ENCODE measurements around the gene KCNK7. TPM values are rescaled to one million over a fixed set of nuclear protein-coding genes. Genes with fewer than 3 reads are reported as not detected.

Gene KCNK7
- total RNA-seq, 4 donors from 2014 or later: 1.2 TPM; not detected in 3

DNA sequence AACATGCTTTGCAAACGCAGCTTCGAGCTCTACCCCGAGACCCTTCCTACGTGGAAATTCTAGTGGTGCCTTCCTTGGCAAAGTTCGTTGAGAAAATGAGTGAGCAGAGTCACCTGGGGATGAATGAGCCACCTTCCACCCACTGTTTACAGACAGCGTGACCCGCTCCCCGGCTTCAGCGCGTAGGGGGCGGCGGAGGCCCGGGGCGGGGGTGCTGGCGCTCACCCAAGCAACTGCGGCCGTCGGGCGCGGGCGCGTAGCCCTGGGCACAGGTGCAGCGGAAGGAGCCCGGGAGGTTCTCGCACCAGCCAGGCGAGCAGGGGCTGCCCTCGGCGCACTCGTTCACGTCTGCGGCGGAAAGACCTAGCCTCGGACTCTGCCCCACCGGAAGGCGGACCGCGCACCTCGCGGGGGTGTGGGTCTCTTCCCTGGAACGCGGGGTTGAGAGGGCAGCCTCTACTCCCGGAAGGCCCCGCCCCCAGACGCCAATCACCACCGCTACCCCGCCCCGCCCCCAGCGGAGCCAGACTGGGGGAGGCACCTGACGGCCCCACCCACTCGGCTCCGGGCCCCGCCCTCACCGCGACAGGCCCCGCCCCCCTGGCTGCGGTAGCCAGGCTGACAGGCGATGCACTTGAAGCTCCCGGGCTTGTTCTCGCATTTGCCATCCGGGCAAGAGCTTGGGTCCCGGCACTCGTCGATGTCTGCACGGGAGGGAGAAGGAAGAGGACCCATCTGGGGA, 49.2 kb downstream of the KCNK7 start:
- peak overlapping the region in 1 of 3 donors; percentile 16 for H3K4me3 ChIP-seq (replicated peaks in 1 of 3)
- peak overlapping the region in 2 of 3 donors; percentile 22 to 26 for H3K27ac ChIP-seq
- no peaks in the 10 kb centered on the region for H3K36me3 ChIP-seq
- DNase-seq: peak; percentile 91
- peaks cover 9 to 37% of the 10 kb centered on the region in 2 donors for H3K4me1 ChIP-seq
- WGBS, 2 donors: 32 to 49% methylated on average over 11 to 27 of the region's 64 CpGs
- H3K9me3 ChIP-seq: no peaks in the 10 kb centered on the region
- intact Hi-C loops (cut with DNase I): no loop called here
- TF ChIP-seq, protein P1, sequence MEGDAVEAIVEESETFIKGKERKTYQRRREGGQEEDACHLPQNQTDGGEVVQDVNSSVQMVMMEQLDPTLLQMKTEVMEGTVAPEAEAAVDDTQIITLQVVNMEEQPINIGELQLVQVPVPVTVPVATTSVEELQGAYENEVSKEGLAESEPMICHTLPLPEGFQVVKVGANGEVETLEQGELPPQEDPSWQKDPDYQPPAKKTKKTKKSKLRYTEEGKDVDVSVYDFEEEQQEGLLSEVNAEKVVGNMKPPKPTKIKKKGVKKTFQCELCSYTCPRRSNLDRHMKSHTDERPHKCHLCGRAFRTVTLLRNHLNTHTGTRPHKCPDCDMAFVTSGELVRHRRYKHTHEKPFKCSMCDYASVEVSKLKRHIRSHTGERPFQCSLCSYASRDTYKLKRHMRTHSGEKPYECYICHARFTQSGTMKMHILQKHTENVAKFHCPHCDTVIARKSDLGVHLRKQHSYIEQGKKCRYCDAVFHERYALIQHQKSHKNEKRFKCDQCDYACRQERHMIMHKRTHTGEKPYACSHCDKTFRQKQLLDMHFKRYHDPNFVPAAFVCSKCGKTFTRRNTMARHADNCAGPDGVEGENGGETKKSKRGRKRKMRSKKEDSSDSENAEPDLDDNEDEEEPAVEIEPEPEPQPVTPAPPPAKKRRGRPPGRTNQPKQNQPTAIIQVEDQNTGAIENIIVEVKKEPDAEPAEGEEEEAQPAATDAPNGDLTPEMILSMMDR (IDR thresholded peaks at IDR 0.05): no peak
- TF ChIP-seq POLR2A (IDR thresholded peaks at IDR 0.05): no peak
- H3K27me3 ChIP-seq: no peaks in the 10 kb centered on the region

DNA sequence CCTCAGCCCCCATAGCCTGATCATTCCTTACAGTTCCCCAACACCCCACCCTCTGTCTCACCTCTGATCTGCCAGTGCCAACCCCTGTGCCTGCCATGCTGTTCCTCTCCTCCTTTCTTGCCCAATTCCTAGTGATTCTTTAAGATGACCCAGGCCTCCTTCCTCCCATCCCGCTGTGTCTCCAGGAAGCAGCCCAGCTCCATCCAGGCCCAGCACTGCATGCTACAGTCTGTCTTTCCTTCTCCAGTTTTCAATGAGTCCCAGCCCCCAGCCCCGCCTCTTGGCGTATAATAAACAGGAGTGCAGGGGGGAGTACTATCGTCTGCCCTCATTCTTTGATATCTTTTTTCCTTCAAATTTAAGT, 49.8 kb downstream of the KCNK7 start:
- peak overlapping the region in 2 of 3 donors; percentile 22 to 26 for H3K27ac ChIP-seq
- TF ChIP-seq, protein P1 (IDR thresholded peaks at IDR 0.05): no peak
- no peak for TF ChIP-seq POLR2A (IDR thresholded peaks at IDR 0.05)
- no peak for DNase-seq
- H3K36me3 ChIP-seq: no peaks in the 10 kb centered on the region
- no peaks in the 10 kb centered on the region for H3K9me3 ChIP-seq
- no peaks in the 10 kb centered on the region for H3K27me3 ChIP-seq
- H3K4me1 ChIP-seq: peaks cover 11 to 37% of the 10 kb centered on the region in 2 donors
- intact Hi-C loops (cut with DNase I): no loop called here
- no peak overlapping the region for H3K4me3 ChIP-seq (replicated peaks in 1 of 3)
- WGBS, 2 donors: 71 to 75% methylated on average over 4 of the region's 4 CpGs

Small RNA genes lying within 50 kb of the gene (microRNA-seq; reads per million reads assigned to microRNA genes)
- gene MIR4690: not detected

Small RNA genes lying within 50 kb of the gene (small RNA-seq; reads per million reads assigned to genes)
- gene AP001362.1 (not detected), gene MIR4690 (not detected)

Other genes with a start within 250 kb of the KCNK7 start
- gene TIGD3, start 241.0 kb downstream of the KCNK7 start, total RNA-seq: under 1 TPM in 1 of 4 donors, not detected in 3; 0.34 TPM
- 10 to 100 TPM; 13.0 to 28.0 (median 20.9) TPM for gene SLC25A45, start 213.2 kb downstream of the KCNK7 start, total RNA-seq
- gene FRMD8, start 209.2 kb downstream of the KCNK7 start, total RNA-seq: 10 to 100 TPM; 22.5 to 44.9 (median 31.0) TPM
- 1,000 to 10,000 TPM in 1 of 4 donors, 100 to 1,000 TPM in 3; 195 to 1,623 (median 652) TPM for gene NEAT1, start 173.0 kb downstream of the KCNK7 start, total RNA-seq
- over 10,000 TPM; 20,994 to 36,233 (median 26,043) TPM for gene MALAT1, start 96.8 kb downstream of the KCNK7 start, total RNA-seq
- gene SCYL1, start 70.7 kb downstream of the KCNK7 start, total RNA-seq: 100 to 1,000 TPM in 3 of 4 donors, 10 to 100 TPM in 1; 99.8 to 122 (median 116) TPM
- gene LTBP3, start 37.4 kb downstream of the KCNK7 start, total RNA-seq: 100 to 1,000 TPM; 195 to 277 (median 222) TPM
- gene ZNRD2, start 25.3 kb downstream of the KCNK7 start, total RNA-seq: 10 to 100 TPM; 28.2 to 79.1 (median 41.3) TPM
- 10 to 100 TPM; 26.9 to 55.5 (median 43.2) TPM for gene FAM89B, start 23.3 kb downstream of the KCNK7 start, total RNA-seq
- gene EHBP1L1, start 19.7 kb downstream of the KCNK7 start, total RNA-seq: 10 to 100 TPM in 2 of 4 donors, 1 to 10 TPM in 2; 8.6 to 18.8 (median 12.0) TPM
- 10 to 100 TPM; 43.1 to 67.8 (median 51.3) TPM for gene MAP3K11, start 18.4 kb upstream of the KCNK7 start, total RNA-seq
- 10 to 100 TPM; 18.9 to 54.2 (median 47.0) TPM for gene PCNX3, start 20.0 kb upstream of the KCNK7 start, total RNA-seq
- 10 to 100 TPM; 19.2 to 40.6 (median 32.7) TPM for gene SIPA1, start 42.3 kb upstream of the KCNK7 start, total RNA-seq
- 10 to 100 TPM; 40.3 to 55.8 (median 48.7) TPM for gene RELA, start 67.1 kb upstream of the KCNK7 start, total RNA-seq
- gene KAT5, start 116.5 kb upstream of the KCNK7 start, total RNA-seq: 100 to 1,000 TPM in 1 of 4 donors, 10 to 100 TPM in 3; 78.5 to 114 (median 81.1) TPM
- gene RNASEH2C, start 125.0 kb upstream of the KCNK7 start, total RNA-seq: 100 to 1,000 TPM in 3 of 4 donors, 10 to 100 TPM in 1; 48.8 to 135 (median 118) TPM
- gene AP5B1, start 185.2 kb upstream of the KCNK7 start, total RNA-seq: 10 to 100 TPM; 21.8 to 43.2 (median 25.3) TPM
- gene OVOL1, start 191.3 kb upstream of the KCNK7 start, total RNA-seq: 1 to 10 TPM; 1.1 to 6.6 (median 5.2) TPM
- under 1 TPM in 1 of 4 donors, not detected in 3; 0.45 TPM for gene SNX32, start 238.2 kb upstream of the KCNK7 start, total RNA-seq

All from thyroid gland (tissue), 4 donors.